H9 (cell line): Measurements from ENCODE around the gene DNAH1. TPM values are rescaled to one million over a fixed set of nuclear protein-coding genes. Genes with fewer than 3 reads are reported as not detected.

Experiments
- DNase-seq: peaks from one replicate; pipeline ENCODE4 v3.0.0-alpha.2; 2017
- H2AFZ ChIP-seq: one replicate; pipeline ENCODE4 v1.6.1; 2013; ENCODE audit warnings: mild to moderate bottlenecking, low read length, control low read depth, moderate library complexity
- H2AK5ac ChIP-seq: 2 replicates; pipeline ENCODE4 v1.6.1; 2013; ENCODE audit warnings: low read length, control low read depth, mixed read lengths; ENCODE audit not compliant: insufficient read length
- H2BK120ac ChIP-seq: one replicate; pipeline ENCODE4 v1.6.1; 2013; ENCODE audit warnings: low read depth, mild to moderate bottlenecking, low read length, control low read depth, inconsistent platforms; ENCODE audit not compliant: poor library complexity, severe bottlenecking
- H2BK12ac ChIP-seq: 2 replicates; pipeline ENCODE4 v1.6.1; 2013; ENCODE audit warnings: low read length, control low read depth, mixed read lengths, low read depth; ENCODE audit not compliant: insufficient read length
- H2BK15ac ChIP-seq: 2 replicates; pipeline ENCODE4 v1.6.1; 2013; ENCODE audit warnings: low read depth, low read length, control low read depth
- H2BK20ac ChIP-seq: one replicate; pipeline ENCODE4 v1.6.1; 2013; ENCODE audit warnings: low read depth, mild to moderate bottlenecking, low read length, control low read depth, inconsistent platforms; ENCODE audit not compliant: poor library complexity, severe bottlenecking
- H2BK5ac ChIP-seq: 2 replicates; pipeline ENCODE4 v1.6.1; 2013; ENCODE audit warnings: low read length, control low read depth, mixed read lengths; ENCODE audit not compliant: insufficient read length
- H3K14ac ChIP-seq: 2 replicates; pipeline ENCODE4 v1.6.1; 2013; ENCODE audit warnings: low read length, control low read depth; ENCODE audit not compliant: insufficient read depth
- H3K18ac ChIP-seq: 2 replicates; pipeline ENCODE4 v1.6.1; 2013; ENCODE audit warnings: low read depth, mild to moderate bottlenecking, mixed read lengths, low read length, control low read depth; ENCODE audit not compliant: insufficient read length
- H3K23ac ChIP-seq: 2 replicates; pipeline ENCODE4 v1.6.1; 2013; ENCODE audit warnings: low read length, control low read depth, mixed read lengths, low read depth; ENCODE audit not compliant: insufficient read length
- H3K23me2 ChIP-seq: 2 replicates; pipeline ENCODE4 v1.6.1; 2013; ENCODE audit warnings: low read depth, mild to moderate bottlenecking, mixed read lengths, low read length, control low read depth; ENCODE audit not compliant: insufficient read length, poor library complexity, severe bottlenecking
- H3K27ac ChIP-seq: 2 replicates; pipeline ENCODE4 v1.5.1; 2013; ENCODE audit warnings: low read length, control low read depth, mixed read lengths, low read depth; ENCODE audit not compliant: insufficient read length
- H3K27me3 ChIP-seq: 2 replicates; pipeline ENCODE4 v1.6.1; 2013; ENCODE audit warnings: low read length, control low read depth, inconsistent platforms; ENCODE audit not compliant: insufficient read depth
- H3K4ac ChIP-seq: 2 replicates; pipeline ENCODE4 v1.6.1; 2013; ENCODE audit warnings: low read depth, mild to moderate bottlenecking, control low read depth, inconsistent platforms, low read length, moderate library complexity
- H3K4me1 ChIP-seq: 2 replicates; pipeline ENCODE4 v1.6.1; 2013; ENCODE audit warnings: low read length, control low read depth, inconsistent platforms; ENCODE audit not compliant: insufficient read depth
- H3K4me2 ChIP-seq: 2 replicates; pipeline ENCODE4 v1.6.1; 2013; ENCODE audit warnings: low read length, control low read depth, mixed read lengths; ENCODE audit not compliant: insufficient read length, insufficient read depth
- H3K56ac ChIP-seq: 2 replicates; pipeline ENCODE4 v1.6.1; 2013; ENCODE audit warnings: low read depth, mild to moderate bottlenecking, mixed read lengths, low read length, control low read depth; ENCODE audit not compliant: insufficient read length
- H3K79me1 ChIP-seq: 2 replicates; pipeline ENCODE4 v1.6.1; 2013; ENCODE audit warnings: low read depth, mild to moderate bottlenecking, moderate library complexity, low read length, control low read depth, inconsistent platforms; ENCODE audit not compliant: insufficient read depth, poor library complexity, severe bottlenecking
- H3K79me2 ChIP-seq: 2 replicates; pipeline ENCODE4 v1.6.1; 2013; ENCODE audit warnings: low read length, control low read depth, inconsistent platforms; ENCODE audit not compliant: insufficient read depth
- H3K9ac ChIP-seq: 2 replicates; pipeline ENCODE4 v1.6.1; 2013; ENCODE audit warnings: low read length, control low read depth, mixed read lengths; ENCODE audit not compliant: insufficient read length; ENCODE audit errors: extremely low read depth
- H3K9me3 ChIP-seq: one replicate; pipeline ENCODE4 v1.6.1; 2013; ENCODE audit warnings: low read depth, low read length, inconsistent platforms; ENCODE audit not compliant: control insufficient read depth
- H3T11ph ChIP-seq: one replicate; pipeline ENCODE4 v1.6.1; 2013; ENCODE audit warnings: mild to moderate bottlenecking, low read length, control low read depth, inconsistent platforms
- H4K20me1 ChIP-seq: one replicate; pipeline ENCODE4 v1.6.1; 2013; ENCODE audit not compliant: control insufficient read depth, insufficient read length, insufficient read depth
- H4K5ac ChIP-seq: 2 replicates; pipeline ENCODE4 v1.6.1; 2013; ENCODE audit warnings: low read depth, mild to moderate bottlenecking, mixed read lengths, low read length, control low read depth; ENCODE audit not compliant: insufficient read length
- H4K8ac ChIP-seq: replicated peaks from 2 replicates; pipeline ENCODE4 v1.6.1; 2013; ENCODE audit warnings: low read length, control low read depth, mixed read lengths, low read depth; ENCODE audit not compliant: insufficient read length
- H4K91ac ChIP-seq: 2 replicates; pipeline ENCODE4 v1.6.1; 2013; ENCODE audit warnings: low read depth, mild to moderate bottlenecking, moderate library complexity, mixed read lengths, low read length, control low read depth; ENCODE audit not compliant: insufficient read length
- H3K27ac Mint-ChIP-seq, 3 experiments: 2 replicates in 2 of 3; 3 replicates in 1 of 3; pipeline ENCODE4 v1.8.0; 2020 to 2021; ENCODE audit warnings: mixed read lengths in 3 of 3, mild to moderate bottlenecking in 1 of 3, moderate library complexity in 1 of 3
- H3K27me3 Mint-ChIP-seq: 2 replicates; pipeline ENCODE4 v1.8.0; 2021; ENCODE audit warnings: low read depth, mild to moderate bottlenecking, moderate library complexity, mixed read lengths
- H3K36me3 Mint-ChIP-seq, 3 experiments: 2 replicates in 2 of 3; 3 replicates in 1 of 3; pipeline ENCODE4 v1.8.0; 2020 to 2021; ENCODE audit warnings: low read depth in 3 of 3, mixed read lengths in 3 of 3; ENCODE audit not compliant: insufficient read depth in 1 of 3
- H3K4me1 Mint-ChIP-seq, 2 experiments: 2 replicates each; pipeline ENCODE4 v1.8.0; 2020; ENCODE audit warnings: mixed read lengths in 2 of 2
- H3K4me3 Mint-ChIP-seq, 2 experiments: 2 replicates in 1 of 2; 3 replicates in 1 of 2; pipeline ENCODE4 v1.8.0; 2020 to 2021; ENCODE audit warnings: mild to moderate bottlenecking in 2 of 2, mixed read lengths in 2 of 2, moderate library complexity in 1 of 2
- H3K9me3 Mint-ChIP-seq, 2 experiments: 2 replicates in 1 of 2; 3 replicates in 1 of 2; pipeline ENCODE4 v1.8.0; 2020; ENCODE audit warnings: mild to moderate bottlenecking in 2 of 2, mixed read lengths in 2 of 2, moderate library complexity in 1 of 2
- CTCF ChIP-seq: fragments of 200-600 bp; sonication (generic); conservative IDR thresholded peaks from 3 replicates; pipeline ENCODE4 v1.8.0; 2021; ENCODE audit warnings: antibody characterized with exemption, mild to moderate bottlenecking
- WGBS: extraction: QIAGEN DNeasy Blood & Tissue Kit; methylation state at CpG from one replicate; pipeline ENCODE4 v1.1.7; 2013; ENCODE audit warnings: missing lambda C conversion rate, low lambda C conversion rate, mixed read lengths; ENCODE audit not compliant: insufficient read length; ENCODE audit errors: extremely low coverage; 5-methylcytosine and 5-hydroxymethylcytosine counted together
- total RNA-seq: library from RNA; stranded (reverse); gene quantifications from 2 replicates; pipeline ENCODE4 v1.2.1, GENCODE V29; 2021

DNAH1 gene
- total RNA-seq, 1 experiment from 2014 or later, result 2.0 TPM

- no peak overlapping the region for H2BK120ac ChIP-seq
- Mint-ChIP-seq H3K36me3 (no peaks in the 10 kb centered on the region), H3K4me3 (no peak overlapping the region), H3K27me3 (peaks cover 6% of the 10 kb centered on the region), H3K9me3 (no peaks in the 10 kb centered on the region), H3K27ac (no peak overlapping the region; a peak in 1 of 7 replicates), H3K4me1 (peaks cover 10 to 14% of the 10 kb centered on the region in 2 experiments)
- no peak overlapping the region for H2AFZ ChIP-seq
- no peak overlapping the region for H3K23ac ChIP-seq
- no peaks in the 10 kb centered on the region for H3K79me2 ChIP-seq
- H3K14ac ChIP-seq, result no peak overlapping the region
- no peak overlapping the region for H2BK12ac ChIP-seq
- no peaks in the 10 kb centered on the region for H3K79me1 ChIP-seq
- no peak overlapping the region for H3K4ac ChIP-seq
- H3K4me1 ChIP-seq, result no peaks in the 10 kb centered on the region
- H3K18ac ChIP-seq, result no peak overlapping the region
- no peak overlapping the region for H2BK15ac ChIP-seq
- H2BK5ac ChIP-seq, result no peak overlapping the region
- no peak overlapping the region for H3T11ph ChIP-seq
- H4K91ac ChIP-seq, result no peak overlapping the region
- H2BK20ac ChIP-seq, result no peak overlapping the region
- no peaks in the 10 kb centered on the region for H4K20me1 ChIP-seq
- TF ChIP-seq CTCF, result no peak
- no peaks in the 10 kb centered on the region for H3K9me3 ChIP-seq
- H3K9ac ChIP-seq, result no peak overlapping the region
- no peak overlapping the region for H3K4me2 ChIP-seq
- H3K27me3 ChIP-seq, result no peaks in the 10 kb centered on the region
- no CpG with 5 or more reads among the region's 9 CpGs for WGBS
- H2AK5ac ChIP-seq, result no peak overlapping the region
- H3K27ac ChIP-seq, result no peak overlapping the region
- no peak overlapping the region for H4K5ac ChIP-seq
- DNase-seq, result no peak
- no peak overlapping the region for H4K8ac ChIP-seq
- no peak overlapping the region for H3K56ac ChIP-seq
- no peaks in the 10 kb centered on the region for H3K23me2 ChIP-seq
Observed at GRCh38 chr3:52384019-52384761, 68.1 kb downstream of the DNAH1 start.
